ENCODE data around the gene NRP1. TPM values are rescaled to one million over a fixed set of nuclear protein-coding genes. Genes with fewer than 3 reads are reported as not detected.
A peak's percentile ranks its signal among the peaks of the same experiment; 100 is the strongest.

Gene NRP1
- total and polyA plus RNA-seq, 8 donors, result 79.8 to 203 (median 164) TPM

- no peak for TF ChIP-seq CTCF (IDR thresholded peaks at IDR 0.05)
- no peak overlapping the region for H3K27ac ChIP-seq
- no peaks in the 10 kb centered on the region for H3K36me3 ChIP-seq
- intact Hi-C loops (cut with DNase I), result no loop called here
- no peaks in the 10 kb centered on the region for H3K9me3 ChIP-seq
- no peaks in the 10 kb centered on the region for H3K27me3 ChIP-seq
- DNase-seq (no peak), ATAC-seq (no peak)
- H3K4me1 ChIP-seq, result peaks cover 0 to 6% of the 10 kb centered on the region in 2 donors
- H3K4me3 ChIP-seq, result no peak overlapping the region
Measured at GRCh38 chr10:33161550-33162247, 172.8 kb downstream of the NRP1 start.

DNA sequence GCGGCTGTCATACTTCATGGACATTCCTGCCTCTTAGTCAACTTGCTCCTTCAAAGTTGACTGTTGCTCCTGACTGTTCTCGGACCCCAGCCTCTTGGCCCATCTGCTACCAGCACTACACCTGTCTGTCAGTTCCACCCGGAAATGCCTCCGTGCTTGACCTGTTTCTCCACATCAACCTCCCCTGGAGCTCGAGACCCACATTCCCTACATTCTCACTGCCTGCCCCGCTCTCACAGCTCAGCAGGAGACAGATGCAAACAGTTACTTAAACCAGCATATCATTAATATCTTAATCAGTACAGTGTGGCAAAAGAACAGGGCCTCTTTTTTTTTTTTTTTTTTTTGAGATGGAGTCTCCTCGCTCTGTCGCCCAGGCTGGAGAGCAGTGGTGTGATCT is 174.3 kb downstream of the NRP1 start:
- Histone ChIP-seq H3K4me3 (no peak overlapping the region), H3K9me3 (no peaks in the 10 kb centered on the region), H3K27ac (no peak overlapping the region), H3K4me1 (peaks cover 0 to 6% of the 10 kb centered on the region in 2 donors), H3K36me3 (no peaks in the 10 kb centered on the region), H3K27me3 (no peaks in the 10 kb centered on the region)
- ATAC-seq (no peak), DNase-seq (no peak)
- intact Hi-C loops (cut with DNase I), result no loop called here
- TF ChIP-seq CTCF (IDR thresholded peaks at IDR 0.05), result no peak

DNA sequence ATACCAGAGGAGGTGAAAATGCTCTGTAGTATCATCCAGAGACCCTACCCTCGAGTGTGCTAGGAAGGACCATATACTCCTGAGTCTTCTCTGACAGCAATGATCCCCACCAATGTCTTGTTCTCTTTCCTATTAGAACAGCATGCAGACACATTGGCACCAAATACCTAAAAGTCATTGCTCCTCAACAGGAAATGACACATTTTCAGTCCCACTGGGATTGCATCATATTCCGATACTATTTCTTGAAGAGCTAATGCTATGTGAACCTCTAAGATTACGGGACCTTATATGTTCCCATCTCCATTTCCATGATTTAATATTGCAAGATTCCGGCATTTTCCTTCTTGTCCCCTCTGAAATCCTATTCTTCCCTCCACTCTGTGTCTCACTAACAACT is 177.4 kb downstream of the NRP1 start:
- Histone ChIP-seq H3K27me3 (no peaks in the 10 kb centered on the region), H3K36me3 (no peaks in the 10 kb centered on the region), H3K4me1 (peaks cover 0 to 3% of the 10 kb centered on the region in 2 donors), H3K9me3 (no peaks in the 10 kb centered on the region), H3K4me3 (no peak overlapping the region), H3K27ac (no peak overlapping the region)
- DNase-seq (no peak), ATAC-seq (no peak)
- TF ChIP-seq CTCF (IDR thresholded peaks at IDR 0.05), result no peak
- intact Hi-C loops (cut with DNase I), result no loop called here

DNA sequence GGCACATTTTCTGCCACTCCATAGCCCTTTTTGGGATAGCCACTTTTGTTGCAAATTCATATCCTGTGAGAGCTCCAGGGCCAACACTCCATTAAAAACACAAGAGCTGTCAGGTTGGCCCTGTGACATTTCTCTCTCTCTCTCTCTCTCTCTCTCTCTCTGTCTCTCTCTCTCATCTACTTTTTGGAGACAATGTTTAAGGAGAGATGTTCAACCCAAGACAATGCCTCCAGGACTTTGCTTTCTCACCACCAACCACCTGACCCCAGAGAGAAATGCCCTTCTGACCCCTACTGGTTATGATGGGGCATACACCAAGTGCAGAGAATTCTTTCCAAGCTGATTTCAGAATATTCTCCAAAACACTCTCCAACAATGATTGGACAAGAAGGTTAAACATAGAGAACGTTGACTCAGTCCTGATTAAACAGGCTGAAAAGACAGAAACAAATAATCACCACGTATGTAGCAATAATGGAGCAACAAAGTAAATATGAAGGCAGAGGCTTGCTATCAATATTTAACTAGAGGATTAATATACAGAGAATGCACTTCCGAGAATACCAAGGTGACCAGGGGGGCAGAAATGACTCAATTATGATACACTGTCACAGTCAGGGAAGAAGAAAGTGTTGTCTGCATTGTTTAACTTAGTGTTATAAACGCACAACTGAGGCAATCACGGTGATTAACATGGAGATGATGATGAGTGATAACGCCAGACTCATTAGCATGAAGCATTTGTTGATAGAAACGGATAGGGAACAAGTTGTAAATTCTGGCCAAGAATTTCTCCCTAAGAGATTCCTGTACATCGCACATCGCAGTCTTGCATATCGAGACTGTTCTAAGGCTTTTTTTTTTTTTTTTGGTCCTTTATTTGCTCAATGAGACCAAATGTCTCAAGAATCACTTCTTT is 178.5 kb downstream of the NRP1 start:
- H3K9me3 ChIP-seq, result no peaks in the 10 kb centered on the region
- peaks cover 0 to 3% of the 10 kb centered on the region in 2 donors for H3K4me1 ChIP-seq
- DNase-seq (peak in 1 of 4 donors; percentile 16), ATAC-seq (peak; percentile 94)
- peak; percentile 27 to 59 for TF ChIP-seq CTCF (IDR thresholded peaks at IDR 0.05)
- H3K4me3 ChIP-seq, result no peak overlapping the region
- H3K27ac ChIP-seq, result peak overlapping the region; percentile 28 to 29
- intact Hi-C loops (cut with DNase I), result no loop called here
- no peaks in the 10 kb centered on the region for H3K27me3 ChIP-seq
- no peaks in the 10 kb centered on the region for H3K36me3 ChIP-seq

GRCh38 chr10:33154590-33154989 is 179.9 kb downstream of the NRP1 start:
- Histone ChIP-seq H3K4me1 (peaks cover 0 to 3% of the 10 kb centered on the region in 2 donors), H3K27ac (no peak overlapping the region), H3K27me3 (no peaks in the 10 kb centered on the region), H3K4me3 (no peak overlapping the region), H3K9me3 (no peaks in the 10 kb centered on the region), H3K36me3 (no peaks in the 10 kb centered on the region)
- DNase-seq (no peak), ATAC-seq (no peak)
- intact Hi-C loops (cut with DNase I), result no loop called here
- no peak for TF ChIP-seq CTCF (IDR thresholded peaks at IDR 0.05)
